SIG-M5 (cell line): ENCODE measurements around the gene MS4A10.

Experiments
- DNase-seq: peaks from one replicate; lab custom pipeline; 2025; lab: John Stamatoyannopoulos, UW

The MS4A10 gene

DNA sequence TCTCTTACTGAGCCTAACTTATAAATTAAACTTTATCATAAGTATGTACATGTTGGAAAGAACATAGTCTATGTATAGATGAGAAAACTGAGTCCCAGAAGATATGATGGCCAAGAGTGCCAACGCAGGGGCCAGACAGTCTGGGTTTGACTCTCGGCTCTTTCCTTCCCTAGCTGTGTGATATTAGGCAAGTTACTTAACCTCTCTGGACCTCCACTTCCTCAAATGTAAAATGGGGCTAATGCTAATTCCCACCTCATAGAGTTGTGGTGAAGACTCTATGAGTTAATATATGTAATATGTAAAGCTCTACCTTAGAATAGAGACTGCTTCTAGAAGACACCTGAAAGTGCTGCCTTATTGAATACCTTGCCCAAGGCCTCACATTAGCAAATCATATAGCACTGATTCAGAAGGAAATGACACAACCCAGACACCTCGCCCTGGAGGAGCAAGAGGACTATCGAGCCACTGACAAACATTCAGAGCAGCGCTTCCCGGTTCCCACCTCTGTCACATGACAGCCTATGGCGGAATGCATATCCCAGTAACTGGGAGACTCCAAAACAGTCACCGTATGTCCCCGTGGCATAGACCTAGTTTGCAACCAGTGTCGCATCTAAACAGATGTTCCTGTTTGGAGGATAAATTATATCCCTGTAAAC is 45.5 kb downstream of the MS4A10 start:
- DNase-seq: no peak

GRCh38 chr11:60831143-60831500 is 46.0 kb downstream of the MS4A10 start:
- no peak for DNase-seq

- no peak for DNase-seq
Measured at GRCh38 chr11:60831501-60832079, 46.5 kb downstream of the MS4A10 start.

- DNase-seq: no peak
Measured at GRCh38 chr11:60834742-60835533, 49.8 kb downstream of the MS4A10 start.

DNA sequence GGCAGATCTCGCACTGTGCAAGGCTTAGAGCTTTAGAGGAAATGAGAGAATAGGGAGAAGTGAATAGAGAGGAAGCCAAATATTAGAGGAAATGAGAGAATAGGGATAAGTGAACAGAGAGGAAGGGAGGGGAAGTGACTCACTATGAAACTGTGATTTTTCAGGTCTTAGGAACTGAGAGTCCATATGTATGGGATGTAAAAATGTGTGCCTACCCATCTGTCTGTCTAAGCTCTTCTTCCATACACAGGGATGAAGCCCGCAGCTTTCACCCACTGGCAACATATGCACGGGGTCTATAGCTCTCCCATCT is 50.4 kb downstream of the MS4A10 start:
- no peak for DNase-seq

DNA sequence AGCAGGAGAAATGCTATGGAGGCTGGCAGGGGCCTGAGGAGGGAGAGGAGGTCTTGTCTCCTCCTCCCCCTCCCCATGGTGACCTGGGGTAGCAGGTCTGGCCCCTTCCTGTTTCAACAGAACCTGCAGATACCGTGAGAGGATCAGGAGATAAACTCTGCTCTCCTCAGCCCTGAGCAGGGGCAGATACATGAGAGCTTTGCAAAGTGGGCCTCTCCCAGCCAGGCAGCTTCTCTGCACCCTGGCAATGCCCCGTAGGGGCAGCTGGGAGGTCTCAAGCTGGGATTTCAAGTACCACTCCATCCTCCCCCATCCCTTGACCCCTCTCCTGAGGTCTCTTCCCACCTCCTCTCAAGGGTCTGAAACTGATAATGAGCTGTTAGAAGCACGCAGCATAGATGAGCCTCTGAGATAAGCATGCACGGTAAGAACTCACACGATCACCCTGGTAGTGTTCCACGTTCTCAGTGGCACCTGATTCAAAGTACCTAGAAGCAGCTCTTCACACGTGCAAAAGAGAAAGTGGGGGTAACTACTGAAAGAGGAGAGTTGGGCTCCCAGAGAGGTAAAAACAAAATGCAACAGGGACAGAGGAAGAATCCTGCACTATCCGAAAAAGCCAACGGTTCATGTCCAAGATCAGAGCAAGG is 51.9 kb downstream of the MS4A10 start:
- no peak for DNase-seq

DNA sequence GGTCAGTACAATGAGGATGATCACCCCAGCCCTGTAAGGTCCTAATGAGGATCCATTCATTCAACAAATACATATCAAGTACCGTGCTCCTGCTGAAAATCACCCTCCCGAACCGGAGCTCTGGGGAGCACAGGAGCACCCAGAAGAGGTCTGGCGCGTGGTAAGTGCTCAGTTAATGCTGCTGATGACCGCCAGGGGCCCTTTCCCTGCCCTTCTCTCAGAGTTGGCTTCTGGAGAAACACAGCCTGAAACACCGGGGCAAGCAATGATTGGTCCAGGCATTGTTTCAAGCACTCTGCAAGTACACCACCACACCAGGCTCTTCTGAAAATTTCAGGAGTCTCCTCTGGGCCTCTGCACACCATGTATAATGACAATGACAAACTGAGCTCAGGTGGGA is 53.0 kb downstream of the MS4A10 start:
- no peak for DNase-seq

DNA sequence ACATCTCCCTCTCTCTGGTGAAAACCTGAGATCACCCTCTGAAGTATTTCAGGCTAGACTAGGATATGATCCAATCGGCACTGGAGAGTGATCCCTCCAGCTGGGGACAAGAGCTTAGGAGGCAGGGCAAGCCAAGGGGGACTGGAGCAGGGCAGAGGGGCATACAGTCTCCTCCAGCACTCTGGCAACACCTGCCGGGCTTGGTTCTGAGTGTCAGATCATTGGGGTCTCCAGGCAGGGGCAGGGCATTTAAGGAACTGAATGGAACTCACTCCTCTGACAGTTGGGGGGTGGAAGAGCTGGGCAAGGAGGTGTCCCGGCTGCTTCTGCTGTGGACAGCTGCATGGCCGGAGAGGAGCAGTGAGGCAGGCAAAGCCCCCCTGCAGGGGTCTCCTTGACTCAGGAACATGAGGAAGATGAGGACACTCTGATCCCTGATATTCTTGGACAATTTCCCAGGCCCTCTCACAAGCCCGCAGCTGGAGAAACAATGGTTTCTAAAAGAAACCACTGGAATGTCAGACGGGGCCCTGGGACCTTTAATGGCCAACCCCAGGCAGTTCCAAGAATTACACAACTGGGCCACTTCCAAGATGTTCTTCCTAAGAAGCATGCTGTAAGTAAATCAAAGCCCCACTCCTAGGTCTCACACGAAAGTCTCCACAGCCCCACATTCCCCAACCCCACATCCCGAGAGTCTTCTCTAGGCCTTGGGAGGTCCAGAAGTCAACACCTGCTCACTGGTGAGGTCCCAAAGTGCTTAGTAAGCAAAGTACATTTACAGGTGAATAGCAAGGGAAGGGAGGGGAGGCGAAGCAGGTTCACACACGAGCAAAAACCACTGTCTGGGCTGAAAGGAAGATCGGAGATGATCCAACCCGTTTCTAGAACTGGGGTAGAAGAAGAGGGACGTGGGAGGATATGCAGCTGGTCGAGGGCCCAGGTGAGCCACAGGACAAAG is 55.6 kb downstream of the MS4A10 start:
- DNase-seq: no peak

GRCh38 chr11:60841797-60842667 is 56.9 kb downstream of the MS4A10 start, which contains the start of gene CCDC86:
Gene CCDC86, plus strand, starts transcription at chr11:60842113. Its CDS starts 12 bp downstream, at chr11:60842125.
- no peak for DNase-seq

DNA sequence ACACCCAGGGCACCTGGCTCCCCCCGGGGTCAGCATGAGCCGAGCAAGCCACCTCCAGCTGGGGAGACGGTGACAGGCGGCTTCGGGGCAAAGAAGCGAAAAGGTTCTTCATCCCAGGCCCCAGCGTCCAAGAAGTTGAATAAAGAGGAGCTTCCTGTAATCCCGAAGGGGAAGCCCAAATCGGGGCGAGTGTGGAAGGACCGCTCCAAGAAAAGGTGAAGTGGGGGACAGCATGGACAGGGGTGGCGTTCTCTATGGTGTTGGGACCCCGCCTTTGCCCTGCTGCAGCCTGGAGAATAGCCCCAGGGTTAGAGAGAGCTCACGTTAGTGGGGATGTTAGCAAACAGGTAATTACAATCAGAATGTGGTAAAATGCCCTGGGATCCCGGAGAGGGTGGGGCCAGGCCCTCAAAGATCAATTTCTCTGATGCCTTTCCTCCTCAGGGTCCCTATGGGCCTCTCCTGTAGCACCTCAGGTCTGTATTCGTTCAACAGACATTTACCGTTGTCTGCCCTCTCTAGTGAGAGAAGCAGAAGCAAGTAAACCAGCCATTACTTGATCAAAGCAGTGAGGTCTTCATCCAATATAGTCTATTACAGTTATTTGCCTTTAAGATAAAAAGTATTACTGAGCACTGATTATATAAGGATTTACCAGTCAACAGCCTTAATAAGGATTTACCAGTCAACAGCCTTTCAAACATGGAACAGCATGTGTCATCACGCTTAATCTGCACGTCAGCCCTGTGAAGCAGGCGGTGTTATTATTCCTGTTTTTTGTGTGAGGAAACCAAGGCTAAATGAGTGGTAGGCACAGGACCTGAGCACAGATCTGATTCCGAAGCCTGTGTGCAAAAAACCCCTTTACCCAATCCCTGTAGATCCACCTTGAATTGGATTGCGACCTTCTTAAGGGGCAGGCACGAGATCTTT is 57.8 kb downstream of the MS4A10 start:
- no peak for DNase-seq

DNA sequence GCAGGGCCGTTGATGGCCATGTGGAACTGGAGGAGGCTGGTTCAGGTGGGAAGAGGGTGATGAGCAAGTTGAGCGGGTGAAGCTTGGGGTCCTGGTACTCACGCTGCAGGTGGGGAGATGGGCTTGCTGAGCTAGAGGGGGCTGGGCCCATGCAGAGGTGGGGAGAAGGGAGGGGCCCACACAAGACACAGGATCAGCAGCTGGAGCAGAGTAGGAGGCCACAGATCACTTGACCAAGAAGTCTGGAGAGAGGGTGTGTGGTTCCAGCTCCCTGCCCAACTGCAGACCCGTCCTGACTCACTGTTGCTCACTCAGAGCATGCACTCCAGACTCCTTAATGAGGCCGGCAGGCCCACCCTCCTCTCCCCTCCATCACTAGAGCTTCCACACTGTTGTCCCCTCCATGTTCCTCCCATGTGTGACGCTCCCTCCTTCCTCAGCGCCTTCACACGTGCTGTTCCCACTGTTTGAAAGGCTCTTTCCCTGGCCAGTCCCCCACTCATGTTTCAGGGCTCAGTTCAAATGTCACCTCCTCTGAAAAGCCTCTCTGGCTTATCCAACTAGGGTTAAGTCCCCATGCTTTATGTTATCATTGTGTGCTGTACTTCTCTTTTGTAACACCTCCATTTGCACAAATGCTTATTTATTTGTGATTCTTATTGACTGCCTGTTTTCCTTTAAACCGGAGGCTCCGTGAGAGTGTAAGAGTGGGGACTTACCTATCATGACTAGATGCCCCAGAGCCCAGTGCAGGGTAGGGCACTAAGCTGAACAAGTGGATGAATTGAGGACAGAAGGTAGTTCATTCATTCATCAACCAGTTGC is 59.1 kb downstream of the MS4A10 start:
- DNase-seq: no peak

DNA sequence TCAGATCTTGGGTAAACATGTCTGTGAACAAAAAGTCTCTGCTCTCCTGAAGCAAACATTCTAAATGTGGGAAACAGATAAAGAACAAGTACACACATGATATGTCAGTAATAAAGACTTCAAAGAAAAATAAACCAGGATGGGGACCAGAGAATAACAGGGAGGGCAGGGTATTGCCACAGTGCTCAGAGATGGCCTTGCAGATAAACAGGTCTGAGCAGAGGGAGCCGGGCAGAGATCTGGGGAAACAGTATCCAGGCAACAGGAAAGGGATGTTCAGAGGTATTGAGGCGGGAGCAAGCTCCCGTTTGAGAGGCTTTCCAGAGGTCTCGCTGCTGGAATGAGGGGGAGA is 59.7 kb downstream of the MS4A10 start:
- no peak for DNase-seq

DNA sequence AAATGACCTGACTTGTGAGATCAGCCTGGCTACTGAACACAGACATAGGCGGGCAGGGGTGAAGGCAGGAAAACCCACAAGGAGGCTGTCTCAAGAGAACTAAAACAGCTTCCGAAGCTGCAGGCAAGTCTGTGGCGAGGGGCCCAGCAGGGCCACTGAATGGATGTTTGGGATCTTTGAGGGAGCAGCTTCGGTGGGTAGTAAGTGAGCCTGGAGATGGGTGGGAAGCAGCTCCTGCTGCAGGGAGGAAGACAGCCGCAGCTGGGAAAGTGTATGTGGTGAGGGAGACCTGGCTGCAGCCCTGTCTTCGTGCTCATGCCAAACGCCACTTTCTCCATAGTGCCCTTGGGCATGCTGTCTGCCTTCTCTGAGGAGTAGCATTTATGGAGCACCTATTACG is 60.2 kb downstream of the MS4A10 start:
- DNase-seq: no peak

- DNase-seq: no peak
Measured at GRCh38 chr11:60847281-60847680, 62.1 kb downstream of the MS4A10 start.

DNA sequence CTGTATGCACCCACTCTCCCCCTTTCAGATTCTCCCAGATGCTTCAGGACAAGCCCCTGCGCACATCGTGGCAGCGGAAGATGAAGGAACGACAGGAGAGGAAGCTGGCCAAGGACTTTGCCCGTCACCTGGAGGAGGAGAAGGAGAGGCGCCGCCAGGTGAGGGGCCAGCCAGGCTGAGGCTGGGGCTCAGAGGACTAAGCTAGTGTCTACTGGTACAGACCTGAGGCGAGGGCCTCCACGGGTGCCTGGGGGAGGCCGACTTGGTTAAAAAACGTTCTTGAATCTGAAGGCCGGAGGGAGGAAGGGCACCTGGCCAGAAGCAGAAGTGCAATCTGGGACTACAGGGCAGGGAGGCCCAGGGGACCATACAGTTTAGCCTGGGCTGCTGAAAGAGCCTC is 62.8 kb downstream of the MS4A10 start:
- DNase-seq: no peak

GRCh38 chr11:60848714-60849151 is 63.6 kb downstream of the MS4A10 start:
- DNase-seq: no peak

DNA sequence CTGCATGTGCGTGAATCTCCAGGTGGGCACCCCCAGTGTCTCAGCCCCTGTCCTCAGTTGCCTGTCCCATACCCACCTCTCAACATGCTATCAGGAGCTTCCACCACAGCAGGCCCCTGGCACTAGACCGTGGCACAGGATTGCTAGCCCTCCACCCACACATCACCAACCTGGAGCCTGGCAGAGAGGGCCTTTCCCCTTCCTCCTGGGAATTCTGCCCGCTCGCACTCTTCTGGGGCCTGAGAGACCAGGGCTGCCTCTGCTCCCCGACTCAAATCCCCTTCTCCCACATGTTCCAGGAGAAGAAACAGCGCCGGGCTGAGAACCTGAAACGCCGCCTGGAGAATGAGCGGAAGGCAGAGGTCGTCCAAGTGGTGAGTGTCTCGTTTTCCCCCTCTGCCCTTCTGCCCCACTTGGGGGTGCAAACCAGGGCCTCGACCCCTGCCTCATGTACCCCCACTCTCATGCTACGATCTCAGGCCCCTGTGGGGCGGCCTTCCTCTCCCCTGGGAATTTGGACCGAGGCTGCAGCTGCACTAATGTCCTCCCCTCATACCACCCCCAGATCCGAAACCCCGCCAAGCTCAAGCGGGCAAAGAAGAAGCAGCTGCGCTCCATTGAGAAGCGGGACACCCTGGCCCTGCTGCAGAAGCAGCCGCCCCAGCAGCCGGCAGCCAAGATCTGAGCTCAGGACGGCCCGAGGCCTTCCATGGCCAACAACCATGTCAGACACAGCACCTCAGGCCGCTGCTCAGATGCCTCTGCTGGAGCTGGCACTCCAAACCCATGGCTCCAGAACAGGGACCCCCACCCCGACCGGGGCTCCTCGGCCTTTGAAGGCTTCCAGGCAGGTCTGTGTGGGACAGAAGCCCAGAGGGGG is 64.7 kb downstream of the MS4A10 start:
- DNase-seq: no peak
